GM12878 (cell line): ENCODE results near the gene KATNBL1.

Experiments
- CHD4 ChIP-seq: fragments of 200-600 bp; sonication (generic); IDR thresholded peaks from 2 replicates; pipeline ENCODE4 v1.6.1; 2016; ENCODE audit warnings: mild to moderate bottlenecking
- FOXK2 ChIP-seq: fragments of 450-650 bp; IDR thresholded peaks from 2 replicates; pipeline ENCODE4 v1.6.1; 2017; ENCODE audit warnings: mild to moderate bottlenecking, moderate library complexity
- POLR2A ChIP-seq: IDR thresholded peaks from 2 replicates; pipeline ENCODE4 v1.6.1; 2011; ENCODE audit warnings: low read depth, mild to moderate bottlenecking, low read length
- SP1 ChIP-seq: IDR thresholded peaks from one replicate; pipeline ENCODE4 v1.6.1; 2011; ENCODE audit warnings: low read depth, low read length
- SREBF1 ChIP-seq: IDR thresholded peaks from 2 replicates; pipeline ENCODE4 v1.6.1; 2012; ENCODE audit warnings: mild to moderate bottlenecking, low read length
- STAT3 ChIP-seq: IDR thresholded peaks from 2 replicates; pipeline ENCODE4 v1.6.1; 2011; ENCODE audit warnings: low read depth, low read length, improper control_type of control experiment
- ZNF207 ChIP-seq: fragments of 450-650 bp; IDR thresholded peaks from 2 replicates; pipeline ENCODE4 v1.6.1; 2014; ENCODE audit warnings: antibody characterized with exemption, mild to moderate bottlenecking, borderline replicate concordance
- TF ChIP-seq, protein P1 (sequence below), 3 experiments: IDR thresholded peaks in 2 of 3; conservative IDR thresholded peaks in 1 of 3; 2 replicates each; pipeline ENCODE4 v1.5.1; 2011; ENCODE audit warnings: low read depth in 3 of 3, low read length in 3 of 3, mild to moderate bottlenecking in 3 of 3, control low read depth in 2 of 3, moderate library complexity in 2 of 3, inconsistent platforms in 1 of 3, mixed read lengths in 1 of 3; ENCODE audit not compliant: control insufficient read depth in 2 of 3, insufficient read depth in 1 of 3; ENCODE audit errors: extremely low read depth in 1 of 3
- TF ChIP-seq, protein P2 (sequence below): fragments of 450-650 bp; formaldehyde crosslinking; IDR thresholded peaks from 2 replicates; pipeline ENCODE4 v1.4.0; 2020; ENCODE audit warnings: mild to moderate bottlenecking, moderate library complexity

DNA sequence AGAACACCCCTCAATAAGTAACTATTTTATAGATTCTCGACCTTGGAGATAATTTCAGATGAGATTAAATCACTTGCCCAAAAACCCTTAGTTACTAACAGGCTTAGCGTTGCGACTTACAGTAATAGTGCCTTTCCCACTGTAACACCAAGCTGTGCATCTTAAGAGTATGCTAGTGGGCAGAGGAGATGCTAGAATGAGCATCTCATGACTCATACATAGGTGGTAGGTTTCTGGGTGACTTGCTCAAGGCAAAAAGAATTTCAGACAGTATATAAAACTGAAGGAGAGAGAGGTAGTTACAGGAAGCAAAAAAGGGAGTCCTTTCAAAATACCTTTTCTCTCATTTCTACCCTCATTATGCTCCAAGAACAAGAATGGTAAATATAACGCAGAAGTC is 3.9 kb downstream of the KATNBL1 start:
- TF ChIP-seq, protein P1, sequence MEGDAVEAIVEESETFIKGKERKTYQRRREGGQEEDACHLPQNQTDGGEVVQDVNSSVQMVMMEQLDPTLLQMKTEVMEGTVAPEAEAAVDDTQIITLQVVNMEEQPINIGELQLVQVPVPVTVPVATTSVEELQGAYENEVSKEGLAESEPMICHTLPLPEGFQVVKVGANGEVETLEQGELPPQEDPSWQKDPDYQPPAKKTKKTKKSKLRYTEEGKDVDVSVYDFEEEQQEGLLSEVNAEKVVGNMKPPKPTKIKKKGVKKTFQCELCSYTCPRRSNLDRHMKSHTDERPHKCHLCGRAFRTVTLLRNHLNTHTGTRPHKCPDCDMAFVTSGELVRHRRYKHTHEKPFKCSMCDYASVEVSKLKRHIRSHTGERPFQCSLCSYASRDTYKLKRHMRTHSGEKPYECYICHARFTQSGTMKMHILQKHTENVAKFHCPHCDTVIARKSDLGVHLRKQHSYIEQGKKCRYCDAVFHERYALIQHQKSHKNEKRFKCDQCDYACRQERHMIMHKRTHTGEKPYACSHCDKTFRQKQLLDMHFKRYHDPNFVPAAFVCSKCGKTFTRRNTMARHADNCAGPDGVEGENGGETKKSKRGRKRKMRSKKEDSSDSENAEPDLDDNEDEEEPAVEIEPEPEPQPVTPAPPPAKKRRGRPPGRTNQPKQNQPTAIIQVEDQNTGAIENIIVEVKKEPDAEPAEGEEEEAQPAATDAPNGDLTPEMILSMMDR (IDR thresholded peaks at IDR 0.05 in 2 of 3, conservative IDR thresholded peaks at IDR 0.05 in 1 of 3; ENCODE audit: control insufficient read depth in 2 of 3, extremely low read depth in 1 of 3, insufficient read depth in 1 of 3, low read depth in 3 of 3, low read length in 3 of 3) = no peak
- no peak for TF ChIP-seq ZNF207
- no peak for TF ChIP-seq SP1
- TF ChIP-seq POLR2A = no peak
- TF ChIP-seq, protein P2, sequence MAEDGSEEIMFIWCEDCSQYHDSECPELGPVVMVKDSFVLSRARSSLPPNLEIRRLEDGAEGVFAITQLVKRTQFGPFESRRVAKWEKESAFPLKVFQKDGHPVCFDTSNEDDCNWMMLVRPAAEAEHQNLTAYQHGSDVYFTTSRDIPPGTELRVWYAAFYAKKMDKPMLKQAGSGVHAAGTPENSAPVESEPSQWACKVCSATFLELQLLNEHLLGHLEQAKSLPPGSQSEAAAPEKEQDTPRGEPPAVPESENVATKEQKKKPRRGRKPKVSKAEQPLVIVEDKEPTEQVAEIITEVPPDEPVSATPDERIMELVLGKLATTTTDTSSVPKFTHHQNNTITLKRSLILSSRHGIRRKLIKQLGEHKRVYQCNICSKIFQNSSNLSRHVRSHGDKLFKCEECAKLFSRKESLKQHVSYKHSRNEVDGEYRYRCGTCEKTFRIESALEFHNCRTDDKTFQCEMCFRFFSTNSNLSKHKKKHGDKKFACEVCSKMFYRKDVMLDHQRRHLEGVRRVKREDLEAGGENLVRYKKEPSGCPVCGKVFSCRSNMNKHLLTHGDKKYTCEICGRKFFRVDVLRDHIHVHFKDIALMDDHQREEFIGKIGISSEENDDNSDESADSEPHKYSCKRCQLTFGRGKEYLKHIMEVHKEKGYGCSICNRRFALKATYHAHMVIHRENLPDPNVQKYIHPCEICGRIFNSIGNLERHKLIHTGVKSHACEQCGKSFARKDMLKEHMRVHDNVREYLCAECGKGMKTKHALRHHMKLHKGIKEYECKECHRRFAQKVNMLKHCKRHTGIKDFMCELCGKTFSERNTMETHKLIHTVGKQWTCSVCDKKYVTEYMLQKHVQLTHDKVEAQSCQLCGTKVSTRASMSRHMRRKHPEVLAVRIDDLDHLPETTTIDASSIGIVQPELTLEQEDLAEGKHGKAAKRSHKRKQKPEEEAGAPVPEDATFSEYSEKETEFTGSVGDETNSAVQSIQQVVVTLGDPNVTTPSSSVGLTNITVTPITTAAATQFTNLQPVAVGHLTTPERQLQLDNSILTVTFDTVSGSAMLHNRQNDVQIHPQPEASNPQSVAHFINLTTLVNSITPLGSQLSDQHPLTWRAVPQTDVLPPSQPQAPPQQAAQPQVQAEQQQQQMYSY (CRISPR knock-in tag) = no peak
- no peak for TF ChIP-seq FOXK2
- TF ChIP-seq STAT3 = no peak
- TF ChIP-seq SREBF1 = no peak
- TF ChIP-seq CHD4 = no peak
